ENCODE measurements around the gene LIPK.

DNA sequence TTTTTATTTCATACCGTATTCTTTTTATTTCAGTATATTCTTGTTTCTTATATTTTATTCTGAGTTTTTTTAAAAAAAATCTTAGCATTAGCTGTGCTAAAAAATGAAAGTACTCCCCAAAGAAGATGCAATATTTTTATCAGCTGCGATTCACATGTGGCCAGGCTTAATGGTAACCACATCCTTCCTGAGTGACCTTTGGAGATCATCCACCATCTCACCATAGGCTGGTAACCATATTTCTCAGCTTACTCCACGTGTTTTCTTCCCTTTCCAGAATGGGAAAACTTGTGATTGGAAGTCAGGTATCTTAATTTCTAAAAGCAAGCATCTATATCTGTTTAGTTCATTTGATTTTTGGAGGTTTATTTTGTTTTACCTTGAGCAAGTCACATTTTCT lies 77.7 kb downstream of the LIPK start:
- TF ChIP-seq, protein P1, sequence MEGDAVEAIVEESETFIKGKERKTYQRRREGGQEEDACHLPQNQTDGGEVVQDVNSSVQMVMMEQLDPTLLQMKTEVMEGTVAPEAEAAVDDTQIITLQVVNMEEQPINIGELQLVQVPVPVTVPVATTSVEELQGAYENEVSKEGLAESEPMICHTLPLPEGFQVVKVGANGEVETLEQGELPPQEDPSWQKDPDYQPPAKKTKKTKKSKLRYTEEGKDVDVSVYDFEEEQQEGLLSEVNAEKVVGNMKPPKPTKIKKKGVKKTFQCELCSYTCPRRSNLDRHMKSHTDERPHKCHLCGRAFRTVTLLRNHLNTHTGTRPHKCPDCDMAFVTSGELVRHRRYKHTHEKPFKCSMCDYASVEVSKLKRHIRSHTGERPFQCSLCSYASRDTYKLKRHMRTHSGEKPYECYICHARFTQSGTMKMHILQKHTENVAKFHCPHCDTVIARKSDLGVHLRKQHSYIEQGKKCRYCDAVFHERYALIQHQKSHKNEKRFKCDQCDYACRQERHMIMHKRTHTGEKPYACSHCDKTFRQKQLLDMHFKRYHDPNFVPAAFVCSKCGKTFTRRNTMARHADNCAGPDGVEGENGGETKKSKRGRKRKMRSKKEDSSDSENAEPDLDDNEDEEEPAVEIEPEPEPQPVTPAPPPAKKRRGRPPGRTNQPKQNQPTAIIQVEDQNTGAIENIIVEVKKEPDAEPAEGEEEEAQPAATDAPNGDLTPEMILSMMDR (IDR thresholded peaks at IDR 0.05), result no peak
- TF ChIP-seq ZFX (IDR thresholded peaks at IDR 0.05; ENCODE audit: borderline replicate concordance), result no peak
